GM19099 (cell line): Measurements from ENCODE around the gene ZDHHC15.

Experiments
- POLR2A ChIP-seq: IDR thresholded peaks from 3 replicates; pipeline ENCODE4 v1.6.1; 2011; ENCODE audit warnings: low read depth; ENCODE audit not compliant: insufficient read length; ENCODE audit errors: extremely low read depth

The ZDHHC15 gene

GRCh38 chrX:75522565-75523431 is at the start of gene ZDHHC15:
ZDHHC15 (minus strand) TSS chrX:75523037; CDS start chrX:75523024, 13 bp downstream.
- TF ChIP-seq POLR2A = no peak

GRCh38 chrX:75547783-75548182 is 24.9 kb upstream of the ZDHHC15 start:
- no peak for TF ChIP-seq POLR2A

GRCh38 chrX:75546724-75547511 is 24.1 kb upstream of the ZDHHC15 start:
- no peak for TF ChIP-seq POLR2A

- TF ChIP-seq POLR2A = no peak
These were observed 21.9 kb upstream of the ZDHHC15 start for GRCh38 chrX:75544786-75545185.

GRCh38 chrX:75483933-75484332 is 38.9 kb downstream of the ZDHHC15 start:
- TF ChIP-seq POLR2A = no peak

- no peak for TF ChIP-seq POLR2A
These were observed 101.1 kb downstream of the ZDHHC15 start for GRCh38 chrX:75421688-75422230.

- TF ChIP-seq POLR2A = no peak
These were observed 132.4 kb downstream of the ZDHHC15 start for GRCh38 chrX:75390470-75390869.

GRCh38 chrX:75369721-75370120 is 153.1 kb downstream of the ZDHHC15 start:
- TF ChIP-seq POLR2A = no peak

GRCh38 chrX:75366861-75367260 is 156.0 kb downstream of the ZDHHC15 start:
- TF ChIP-seq POLR2A = no peak

- no peak for TF ChIP-seq POLR2A
These were observed 157.4 kb downstream of the ZDHHC15 start for GRCh38 chrX:75365243-75365975.

- TF ChIP-seq POLR2A = no peak
These were observed 161.0 kb downstream of the ZDHHC15 start for GRCh38 chrX:75361788-75362187.

GRCh38 chrX:75337525-75337924 is 185.3 kb downstream of the ZDHHC15 start:
- no peak for TF ChIP-seq POLR2A

GRCh38 chrX:75335127-75335458 is 187.7 kb downstream of the ZDHHC15 start:
- TF ChIP-seq POLR2A = no peak

GRCh38 chrX:75327607-75328006 is 195.2 kb downstream of the ZDHHC15 start:
- no peak for TF ChIP-seq POLR2A
